Right lobe of liver (tissue), 4 donors: ENCODE results near the gene STXBP4.

ENCODE experiments used
- CTCF ChIP-seq, 4 donors: fragments of 200-600 bp in 3 of 4; fragments of 450-650 bp in 1 of 4; IDR thresholded peaks; one replicate each; pipeline versions ENCODE4 v1.5.1 to v1.8.0; 2016 to 2022; ENCODE audit warnings: antibody characterized with exemption in 4 of 4, mild to moderate bottlenecking in 2 of 4
- POLR2A ChIP-seq: fragments of 450-650 bp; IDR thresholded peaks from one replicate; pipeline ENCODE4 v1.6.1; 2017; ENCODE audit warnings: antibody characterized with exemption, mild to moderate bottlenecking
- donor health status: DM: no; HTN: no; CAD: no.
- donor health status: DM: no; HTN: no; CAD: no.
- donor health status: DM: no; HTN: yes; CAD: no.

- no peak for TF ChIP-seq POLR2A
- no peak for TF ChIP-seq CTCF (IDR thresholded peaks at IDR 0.05)
Measured at GRCh38 chr17:55059724-55060123, 91.2 kb downstream of the STXBP4 start.
